DOHH2 (cell line): Measurements from ENCODE around the gene HS2ST1.

Experiments
- H3F3A ChIP-seq: fragments of 200-600 bp; sonication (generic), shearing (Covaris generic); 2 replicates; pipeline ENCODE4 v1.6.0; 2016; ENCODE audit warnings: antibody characterized with exemption, mild to moderate bottlenecking; ENCODE audit not compliant: control insufficient read depth, insufficient read depth
- H3K27ac ChIP-seq: fragments of 200-600 bp; sonication (generic); 2 replicates; pipeline ENCODE4 v1.5.1; 2014; ENCODE audit warnings: low read depth, mild to moderate bottlenecking, low read length, moderate library complexity
- H3K27me3 ChIP-seq: fragments of 200-600 bp; sonication (generic); 2 replicates; pipeline ENCODE4 v1.6.1; 2014; ENCODE audit warnings: mild to moderate bottlenecking, low read length, mixed read lengths; ENCODE audit not compliant: control insufficient read depth
- H3K36me3 ChIP-seq: fragments of 200-600 bp; sonication (generic); 2 replicates; pipeline ENCODE4 v1.6.1; 2014; ENCODE audit warnings: mild to moderate bottlenecking, low read length, moderate library complexity, mixed read lengths; ENCODE audit not compliant: control insufficient read depth
- H3K4me1 ChIP-seq: fragments of 200-600 bp; sonication (generic); 2 replicates; pipeline ENCODE4 v1.6.1; 2014; ENCODE audit warnings: mild to moderate bottlenecking, low read length, mixed read lengths; ENCODE audit not compliant: control insufficient read depth
- H3K4me2 ChIP-seq: fragments of 200-600 bp; sonication (generic); 2 replicates; pipeline ENCODE4 v1.6.0; 2014; ENCODE audit warnings: mild to moderate bottlenecking, low read length, moderate library complexity
- H3K4me3 ChIP-seq: fragments of 200-600 bp; sonication (generic); 2 replicates; pipeline ENCODE4 v1.5.1; 2014; ENCODE audit warnings: mild to moderate bottlenecking, low read length, mixed read lengths
- H3K79me2 ChIP-seq: fragments of 200-600 bp; sonication (generic); 2 replicates; pipeline ENCODE4 v1.6.1; 2014; ENCODE audit warnings: mild to moderate bottlenecking, low read length, mixed read lengths; ENCODE audit not compliant: control insufficient read depth
- H3K9me2 ChIP-seq: fragments of 200-600 bp; sonication (generic); replicated peaks from 2 replicates; pipeline ENCODE4 v1.6.1; 2014; ENCODE audit warnings: mild to moderate bottlenecking, low read length, mixed read lengths; ENCODE audit not compliant: control insufficient read depth
- H3K9me3 ChIP-seq: fragments of 200-600 bp; sonication (generic); 2 replicates; pipeline ENCODE4 v1.6.1; 2014; ENCODE audit warnings: antibody characterized with exemption, low read length, mixed read lengths; ENCODE audit not compliant: control insufficient read depth, insufficient read depth
- H4K20me1 ChIP-seq: fragments of 200-600 bp; sonication (generic); 2 replicates; pipeline ENCODE4 v1.6.0; 2014; ENCODE audit warnings: low read depth, mild to moderate bottlenecking, antibody characterized with exemption, low read length, moderate library complexity; ENCODE audit not compliant: control insufficient read depth, insufficient read depth
- CTCF ChIP-seq: fragments of 200-600 bp; sonication (generic); IDR thresholded peaks from one replicate; pipeline ENCODE4 v1.5.1; 2014; ENCODE audit warnings: antibody characterized with exemption, mild to moderate bottlenecking, low read depth, low read length; ENCODE audit not compliant: poor library complexity, severe bottlenecking
- EZH2phosphoT487 ChIP-seq: fragments of 200-600 bp; sonication (generic); IDR thresholded peaks from 2 replicates; pipeline ENCODE4 v1.6.1; 2017; ENCODE audit warnings: borderline replicate concordance, mild to moderate bottlenecking, antibody characterized with exemption, low read length, moderate library complexity, mixed read lengths

HS2ST1 gene

GRCh38 chr1:87149241-87150041 lies 235.0 kb downstream of the HS2ST1 start:
- H4K20me1 ChIP-seq, result no peaks in the 10 kb centered on the region
- no peaks in the 10 kb centered on the region for H3F3A ChIP-seq
- H3K79me2 ChIP-seq, result no peaks in the 10 kb centered on the region
- no peaks in the 10 kb centered on the region for H3K9me2 ChIP-seq
- H3K4me3 ChIP-seq, result no peak overlapping the region
- H3K27ac ChIP-seq, result no peak overlapping the region
- TF ChIP-seq CTCF (no peak), EZH2phosphoT487 (no peak)
- H3K27me3 ChIP-seq, result 0 out of 2 replicates have a peak, but pooled peaks cover 6% of the 10 kb centered on the region
- no peaks in the 10 kb centered on the region for H3K36me3 ChIP-seq
- peaks cover 10% of the 10 kb centered on the region for H3K4me1 ChIP-seq
- no peak overlapping the region for H3K4me2 ChIP-seq
- H3K9me3 ChIP-seq, result no peaks in the 10 kb centered on the region

- H3K27me3 ChIP-seq, result 0 out of 2 replicates have a peak, but pooled peaks cover 6% of the 10 kb centered on the region
- no peak overlapping the region for H3K4me3 ChIP-seq
- H3F3A ChIP-seq, result no peaks in the 10 kb centered on the region
- no peaks in the 10 kb centered on the region for H4K20me1 ChIP-seq
- no peaks in the 10 kb centered on the region for H3K36me3 ChIP-seq
- TF ChIP-seq CTCF (no peak), EZH2phosphoT487 (no peak)
- peaks cover 10% of the 10 kb centered on the region for H3K4me1 ChIP-seq
- no peaks in the 10 kb centered on the region for H3K79me2 ChIP-seq
- no peaks in the 10 kb centered on the region for H3K9me2 ChIP-seq
- no peak overlapping the region for H3K27ac ChIP-seq
- H3K9me3 ChIP-seq, result no peaks in the 10 kb centered on the region
- H3K4me2 ChIP-seq, result no peak overlapping the region
Observed at GRCh38 chr1:87150143-87150542, 235.7 kb downstream of the HS2ST1 start.

- no peaks in the 10 kb centered on the region for H3K79me2 ChIP-seq
- no peaks in the 10 kb centered on the region for H3K9me3 ChIP-seq
- H3K4me2 ChIP-seq, result peak overlapping the region; percentile 46
- H4K20me1 ChIP-seq, result no peaks in the 10 kb centered on the region
- peak overlapping the region; percentile 36 for H3K4me3 ChIP-seq
- H3K9me2 ChIP-seq, result no peaks in the 10 kb centered on the region
- H3F3A ChIP-seq, result no peaks in the 10 kb centered on the region
- peaks cover 10% of the 10 kb centered on the region for H3K4me1 ChIP-seq
- 0 out of 2 replicates have a peak, but pooled peaks cover 6% of the 10 kb centered on the region for H3K27me3 ChIP-seq
- peak; percentile 33 for TF ChIP-seq CTCF
- no peak for TF ChIP-seq EZH2phosphoT487
- no peaks in the 10 kb centered on the region for H3K36me3 ChIP-seq
- no peak overlapping the region for H3K27ac ChIP-seq
Observed at GRCh38 chr1:87151500-87152421, 237.3 kb downstream of the HS2ST1 start.
